ENCODE measurements around the gene SPATA13. TPM values are rescaled to one million over a fixed set of nuclear protein-coding genes. Genes with fewer than 3 reads are reported as not detected.

The SPATA13 gene
- total RNA-seq, 1 donor from 2014 or later: 8.4 TPM

DNA sequence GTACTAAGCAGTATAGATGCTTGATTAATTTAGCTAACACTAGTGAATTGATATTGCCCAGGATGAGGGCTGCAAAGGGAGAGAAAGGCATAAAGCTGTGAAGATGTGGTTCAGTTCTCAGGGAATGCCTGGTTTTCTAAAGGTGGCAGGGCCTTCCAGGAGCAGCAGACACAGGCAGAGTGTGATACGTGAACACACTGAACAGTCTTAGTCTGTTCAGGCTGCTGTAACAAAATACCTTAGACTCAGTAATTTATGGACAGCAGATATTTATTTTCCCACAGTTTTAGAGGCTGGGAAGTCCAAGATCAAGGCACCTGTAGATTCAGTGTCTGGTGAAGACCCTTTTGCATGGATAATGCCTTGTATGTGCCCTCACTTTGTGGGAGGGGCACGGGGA, 8.7 kb upstream of the SPATA13 start:
- no peaks in the 10 kb centered on the region for H3K9me3 ChIP-seq (replicated peaks)
- TF ChIP-seq, protein P1, sequence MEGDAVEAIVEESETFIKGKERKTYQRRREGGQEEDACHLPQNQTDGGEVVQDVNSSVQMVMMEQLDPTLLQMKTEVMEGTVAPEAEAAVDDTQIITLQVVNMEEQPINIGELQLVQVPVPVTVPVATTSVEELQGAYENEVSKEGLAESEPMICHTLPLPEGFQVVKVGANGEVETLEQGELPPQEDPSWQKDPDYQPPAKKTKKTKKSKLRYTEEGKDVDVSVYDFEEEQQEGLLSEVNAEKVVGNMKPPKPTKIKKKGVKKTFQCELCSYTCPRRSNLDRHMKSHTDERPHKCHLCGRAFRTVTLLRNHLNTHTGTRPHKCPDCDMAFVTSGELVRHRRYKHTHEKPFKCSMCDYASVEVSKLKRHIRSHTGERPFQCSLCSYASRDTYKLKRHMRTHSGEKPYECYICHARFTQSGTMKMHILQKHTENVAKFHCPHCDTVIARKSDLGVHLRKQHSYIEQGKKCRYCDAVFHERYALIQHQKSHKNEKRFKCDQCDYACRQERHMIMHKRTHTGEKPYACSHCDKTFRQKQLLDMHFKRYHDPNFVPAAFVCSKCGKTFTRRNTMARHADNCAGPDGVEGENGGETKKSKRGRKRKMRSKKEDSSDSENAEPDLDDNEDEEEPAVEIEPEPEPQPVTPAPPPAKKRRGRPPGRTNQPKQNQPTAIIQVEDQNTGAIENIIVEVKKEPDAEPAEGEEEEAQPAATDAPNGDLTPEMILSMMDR (IDR thresholded peaks at IDR 0.05; ENCODE audit: borderline replicate concordance): no peak
- no peaks in the 10 kb centered on the region for H3K36me3 ChIP-seq
- intact Hi-C loops (cut with micrococcal nuclease): no loop called here
- H3K4me3 ChIP-seq: no peak overlapping the region
- no peak overlapping the region for H3K27ac ChIP-seq (replicated peaks)
- no peaks in the 10 kb centered on the region for H3K4me1 ChIP-seq
- DNase-seq: no peak
- H3K27me3 ChIP-seq (ENCODE audit: low read depth): peaks cover 12% of the 10 kb centered on the region

DNA sequence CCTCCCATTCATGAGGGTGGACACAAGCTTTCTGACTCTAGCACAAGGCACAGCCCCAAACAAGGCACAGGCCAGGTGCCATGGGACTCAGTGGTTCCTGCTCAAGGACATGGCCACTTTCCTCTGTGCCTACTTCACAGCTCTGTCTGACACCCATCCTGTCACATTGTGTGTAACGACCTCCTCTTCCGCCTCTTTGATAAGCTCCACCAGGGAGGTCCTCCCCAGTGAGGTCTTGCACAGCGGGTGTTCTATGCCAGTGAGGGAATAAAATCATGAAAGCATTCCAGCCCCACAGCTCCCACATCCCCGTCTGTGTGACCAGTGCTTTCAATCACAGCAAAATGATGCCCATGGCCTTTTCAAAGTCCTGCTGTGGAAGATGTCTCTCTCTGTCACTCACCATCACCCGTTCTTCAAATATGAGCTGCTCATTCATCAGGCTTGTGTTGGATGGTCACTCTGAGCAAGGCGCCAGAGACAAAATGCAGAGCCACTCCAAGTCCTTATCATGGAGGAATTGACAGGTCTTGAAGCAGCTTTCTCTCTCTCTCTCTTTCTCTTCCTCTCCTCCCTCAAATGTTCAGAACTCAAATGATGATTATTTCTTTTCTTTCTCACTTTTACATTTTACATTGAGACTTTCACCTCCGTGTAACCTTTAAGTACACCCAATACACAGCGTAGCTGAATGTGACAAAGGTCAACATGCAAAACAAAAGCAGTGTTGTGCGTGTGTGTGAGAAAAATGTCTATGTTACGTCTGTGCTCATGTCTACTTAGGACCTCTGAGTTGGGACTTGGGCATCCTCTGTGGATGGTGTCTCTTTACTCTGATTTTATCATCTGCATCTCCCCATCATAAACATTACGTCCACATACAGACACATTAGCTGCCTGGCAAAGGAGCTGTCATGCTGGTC, 8.0 kb upstream of the SPATA13 start:
- peaks cover 12% of the 10 kb centered on the region for H3K27me3 ChIP-seq (ENCODE audit: low read depth)
- H3K9me3 ChIP-seq (replicated peaks): no peaks in the 10 kb centered on the region
- TF ChIP-seq, protein P1 (IDR thresholded peaks at IDR 0.05; ENCODE audit: borderline replicate concordance): no peak
- H3K36me3 ChIP-seq: no peaks in the 10 kb centered on the region
- DNase-seq: no peak
- H3K4me3 ChIP-seq: no peak overlapping the region
- H3K27ac ChIP-seq (replicated peaks): no peak overlapping the region
- intact Hi-C loops (cut with micrococcal nuclease): no loop called here
- no peaks in the 10 kb centered on the region for H3K4me1 ChIP-seq

DNA sequence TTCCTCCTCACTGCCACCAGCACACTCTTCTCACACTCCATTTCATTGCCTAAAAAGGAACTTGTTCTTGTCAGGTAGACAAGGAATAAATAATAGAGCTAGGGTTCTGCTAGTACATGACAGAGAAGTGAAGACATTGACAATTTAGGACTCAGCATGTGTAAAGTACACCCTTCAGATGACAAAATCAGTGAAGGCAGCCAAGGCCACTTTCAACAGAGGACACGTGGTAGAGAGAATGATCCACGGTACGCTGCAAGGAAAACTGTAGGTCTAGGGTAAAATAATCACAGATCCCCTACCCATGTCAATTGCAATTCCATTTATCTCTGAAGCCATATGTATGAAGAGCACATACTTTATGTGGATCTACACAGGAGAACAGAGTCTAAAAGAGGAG, 7.2 kb upstream of the SPATA13 start:
- intact Hi-C loops (cut with micrococcal nuclease): no loop called here
- Histone ChIP-seq H3K4me1 (no peaks in the 10 kb centered on the region), H3K27me3 (ENCODE audit: low read depth) (peaks cover 6% of the 10 kb centered on the region), H3K36me3 (no peaks in the 10 kb centered on the region), H3K9me3 (replicated peaks) (no peaks in the 10 kb centered on the region), H3K4me3 (no peak overlapping the region), H3K27ac (replicated peaks) (no peak overlapping the region)
- TF ChIP-seq, protein P1 (IDR thresholded peaks at IDR 0.05; ENCODE audit: borderline replicate concordance): no peak
- no peak for DNase-seq

DNA sequence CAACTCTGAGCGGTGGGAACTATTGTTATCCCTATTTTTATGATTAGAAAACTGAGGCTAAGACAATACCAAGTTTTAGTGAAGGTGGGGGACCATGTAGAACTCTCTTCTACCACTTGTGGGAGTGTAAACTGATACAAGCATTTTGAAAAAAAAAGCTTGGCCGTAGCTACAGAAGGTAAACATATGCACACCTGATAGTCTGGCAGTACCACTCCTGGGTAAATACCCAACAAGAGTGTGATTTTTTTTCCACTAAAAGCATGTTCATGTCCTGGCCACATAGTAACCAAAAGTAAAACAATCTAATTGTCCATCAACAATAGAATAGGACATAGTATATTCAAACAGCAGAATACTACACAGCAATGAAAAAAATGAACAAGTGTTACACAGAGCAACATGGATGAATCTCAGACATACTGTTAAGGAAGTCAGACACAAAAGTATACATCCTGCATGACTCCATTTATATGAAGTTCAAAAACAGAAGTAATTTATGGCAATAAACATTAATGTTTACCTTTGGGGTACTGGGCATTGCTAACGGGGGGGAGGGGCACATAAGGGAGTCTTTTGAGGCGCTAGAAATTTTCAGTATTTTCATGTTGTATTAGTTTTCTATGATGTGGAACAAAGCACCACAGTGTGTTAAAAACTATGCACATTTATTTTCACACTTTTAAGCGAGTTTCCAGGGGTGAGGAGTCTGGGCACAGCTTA, 6.4 kb upstream of the SPATA13 start:
- Histone ChIP-seq H3K27me3 (ENCODE audit: low read depth) (no peaks in the 10 kb centered on the region), H3K36me3 (no peaks in the 10 kb centered on the region), H3K4me1 (no peaks in the 10 kb centered on the region), H3K4me3 (no peak overlapping the region), H3K27ac (replicated peaks) (no peak overlapping the region), H3K9me3 (replicated peaks) (no peaks in the 10 kb centered on the region)
- no peak for DNase-seq
- intact Hi-C loops (cut with micrococcal nuclease): no loop called here
- TF ChIP-seq, protein P1 (IDR thresholded peaks at IDR 0.05; ENCODE audit: borderline replicate concordance): no peak

DNA sequence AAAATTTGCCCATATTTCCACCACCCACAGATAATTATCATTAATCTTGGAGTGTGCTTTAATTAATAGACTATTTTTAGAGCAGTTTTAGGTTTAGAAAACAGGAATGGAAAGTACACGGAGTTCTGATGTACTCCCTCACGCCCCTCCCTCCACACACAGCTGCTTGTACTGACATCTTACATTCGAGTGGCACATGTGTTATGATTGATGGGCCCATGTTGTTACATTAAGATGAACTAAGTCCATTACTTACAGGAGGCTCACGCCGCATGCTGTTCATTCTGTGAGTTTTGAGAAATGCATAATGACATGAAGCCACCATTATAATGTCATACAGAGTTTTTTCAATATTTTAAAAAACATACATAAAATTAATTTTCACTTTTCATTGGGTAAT, 1.2 kb upstream of the SPATA13 start:
- Histone ChIP-seq H3K36me3 (no peaks in the 10 kb centered on the region), H3K4me3 (no peak overlapping the region), H3K27me3 (ENCODE audit: low read depth) (peaks cover 28% of the 10 kb centered on the region), H3K27ac (replicated peaks) (peak overlapping the region; percentile 84), H3K4me1 (peaks cover 31% of the 10 kb centered on the region), H3K9me3 (replicated peaks) (no peaks in the 10 kb centered on the region)
- no peak for DNase-seq
- intact Hi-C loops (cut with micrococcal nuclease): no loop called here
- TF ChIP-seq, protein P1 (IDR thresholded peaks at IDR 0.05; ENCODE audit: borderline replicate concordance): no peak

Data from left ventricle myocardium inferior (tissue), 1 donor.